PFSK-1 (cell line): ENCODE data around the gene SMARCD3.

Experiments
- FOXP2 ChIP-seq: optimal IDR thresholded peaks from 2 replicates; pipeline ENCODE3; 2011; ENCODE audit warnings: borderline replicate concordance, control low read depth, inconsistent platforms; ENCODE audit not compliant: insufficient read depth; ENCODE audit errors: extremely low read length, extremely low read depth
- POLR2AphosphoS5 ChIP-seq: IDR thresholded peaks from 2 replicates; pipeline ENCODE4 v1.6.1; 2012; ENCODE audit warnings: low read depth, mild to moderate bottlenecking, control low read depth, low read length, moderate library complexity
- REST ChIP-seq, 2 experiments: IDR thresholded peaks; 2 replicates each; pipeline versions ENCODE4 v1.6.1 to v1.8.0; 2011 to 2012; ENCODE audit warnings: low read depth in 2 of 2, low read length in 2 of 2, control low read depth in 1 of 2, inconsistent platforms in 1 of 2, mild to moderate bottlenecking in 1 of 2, moderate library complexity in 1 of 2; ENCODE audit not compliant: insufficient read depth in 1 of 2
- SIN3A ChIP-seq: IDR thresholded peaks from 2 replicates; pipeline ENCODE4 v1.6.1; 2012; ENCODE audit warnings: mild to moderate bottlenecking, low read length, moderate library complexity, borderline replicate concordance; ENCODE audit not compliant: insufficient read depth
- TAF1 ChIP-seq: IDR thresholded peaks from 2 replicates; pipeline ENCODE4 v1.6.1; 2012; ENCODE audit warnings: low read length, control low read depth, borderline replicate concordance; ENCODE audit not compliant: insufficient read depth

GRCh38 chr7:151228024-151228866, 20.2 kb downstream of the SMARCD3 start:
- TF ChIP-seq REST (IDR thresholded peaks at IDR 0.05; ENCODE audit: insufficient read depth in 1 of 2, low read depth in 2 of 2, low read length in 2 of 2): no peak
- TF ChIP-seq SIN3A: no peak
- TF ChIP-seq POLR2AphosphoS5: no peak
- TF ChIP-seq TAF1: no peak
- no peak for TF ChIP-seq FOXP2
